OCI-LY3 (cell line): ENCODE results near the gene METTL8.

ENCODE experiments used
- CTCF ChIP-seq: fragments of 200-600, 300-600 bp; sonication (generic); IDR thresholded peaks from 2 replicates; pipeline ENCODE4 v1.5.1; 2014; ENCODE audit warnings: antibody characterized with exemption, low read length, low read depth
- EZH2phosphoT487 ChIP-seq: fragments of 200-600 bp; shearing (Covaris generic); IDR thresholded peaks from 2 replicates; pipeline ENCODE4 v1.6.1; 2018; ENCODE audit warnings: antibody characterized with exemption, mixed run types, low read depth

GRCh38 chr2:171441470-171441869 is 7.7 kb upstream of the METTL8 start:
- TF ChIP-seq CTCF (no peak), EZH2phosphoT487 (no peak)
